ENCODE data around the gene TSPAN18. TPM values are rescaled to one million over a fixed set of nuclear protein-coding genes. Genes with fewer than 3 reads are reported as not detected.

The TSPAN18 gene
- total and polyA plus RNA-seq, 2 of the 4 experiments (the other 2 are of a cell fraction) = 0.36 to 1.1 TPM

- BruUV-seq (replicated peaks) = no TSS peak
- Histone ChIP-seq H4K91ac (ENCODE audit: insufficient read depth, low read depth, low read length) (no peak overlapping the region), H3K18ac (ENCODE audit: low read depth, low read length) (no peak overlapping the region; the same call in 1 of the 2 replicates), H2BK15ac (ENCODE audit: low read depth, low read length) (no peak overlapping the region), H2BK20ac (ENCODE audit: low read depth, low read length) (no peak overlapping the region), H3K27ac (ENCODE audit: insufficient read depth, low read length) (no peak overlapping the region), H3K4me2 (ENCODE audit: low read depth, low read length) (no peak overlapping the region), H3K27me3 (ENCODE audit: control insufficient read depth, insufficient read depth, low read length) (peaks cover 42% of the 10 kb centered on the region), H3K79me1 (ENCODE audit: low read depth in 1 of 2, low read length in 2 of 2) (no peaks in the 10 kb centered on the region), H2AFZ (replicated peaks; ENCODE audit: low read length, poor library complexity) (no peak overlapping the region), H3K14ac (replicated peaks; ENCODE audit: low read depth, low read length) (no peak overlapping the region), H3K9ac (ENCODE audit: low read depth, low read length) (no peak overlapping the region), H4K20me1 (ENCODE audit: insufficient read depth, low read length) (no peaks in the 10 kb centered on the region; the same call in 1 of the 2 replicates), H3K9me1 (ENCODE audit: insufficient read depth, low read length) (no peaks in the 10 kb centered on the region), H3K56ac (ENCODE audit: extremely low read depth, insufficient read depth, low read length) (no peak overlapping the region), H2AK5ac (ENCODE audit: low read depth, low read length) (no peak overlapping the region), H4K8ac (ENCODE audit: low read depth in 2 of 2, low read length in 2 of 2) (no peak overlapping the region), H3K4me3 (ENCODE audit: insufficient read depth, low read depth, low read length) (no peak overlapping the region), H3K36me3 (ENCODE audit: control insufficient read depth, insufficient read depth, low read length) (no peaks in the 10 kb centered on the region), H2BK120ac (ENCODE audit: low read depth, low read length) (no peak overlapping the region), H3K4ac (ENCODE audit: low read depth, low read length) (no peak overlapping the region), H4K5ac (ENCODE audit: low read depth, low read length) (no peak overlapping the region), H3K23ac (ENCODE audit: low read depth, low read length) (no peak overlapping the region), H3K4me1 (ENCODE audit: control insufficient read depth, insufficient read depth, low read length) (peaks cover 6% of the 10 kb centered on the region; the same call in 1 of the 2 replicates), H2BK5ac (ENCODE audit: low read depth, low read length, poor library complexity, severe bottlenecking) (no peak overlapping the region), H2AK9ac (replicated peaks; ENCODE audit: low read depth, low read length, poor library complexity) (no peak overlapping the region), H3K9me3 (ENCODE audit: control insufficient read depth, insufficient read depth, low read length) (no peaks in the 10 kb centered on the region)
- 95% methylated on average over 7 of the region's 12 CpGs; no CpG with 5 or more reads in 1 of the 2 experiments for WGBS, 2 experiments (ENCODE audit: extremely low coverage in 2 of 2, insufficient read length in 1 of 2)
- in situ Hi-C loops (cut with MboI; ENCODE audit: low sequenced_read_pairs) (no loop called here), intact Hi-C loops (cut with micrococcal nuclease) (no loop called here), dilution Hi-C loops (cut with HindIII; ENCODE audit: low sequenced_read_pairs, unreplicated experiment) (no loop called here)
- no peak for ATAC-seq (ENCODE audit: low read depth)
- DNase-seq = no peak
- no peak for TF ChIP-seq MAZ (IDR thresholded peaks at IDR 0.05; ENCODE audit: borderline replicate concordance, low read depth, low read length)
- TF ChIP-seq SMC3 (IDR thresholded peaks at IDR 0.05; ENCODE audit: low read depth, low read length) = no peak
- TF ChIP-seq BHLHE40 (IDR thresholded peaks at IDR 0.05; ENCODE audit: low read depth, low read length) = no peak
- no peak for TF ChIP-seq RCOR1 (IDR thresholded peaks at IDR 0.05; ENCODE audit: insufficient replicate concordance, low read length)
- no peak for TF ChIP-seq MXI1 (IDR thresholded peaks at IDR 0.05; ENCODE audit: borderline replicate concordance, low read depth, low read length)
- TF ChIP-seq ELK1 (IDR thresholded peaks at IDR 0.05; ENCODE audit: borderline replicate concordance, low read depth, low read length) = no peak
- TF ChIP-seq, protein P1, sequence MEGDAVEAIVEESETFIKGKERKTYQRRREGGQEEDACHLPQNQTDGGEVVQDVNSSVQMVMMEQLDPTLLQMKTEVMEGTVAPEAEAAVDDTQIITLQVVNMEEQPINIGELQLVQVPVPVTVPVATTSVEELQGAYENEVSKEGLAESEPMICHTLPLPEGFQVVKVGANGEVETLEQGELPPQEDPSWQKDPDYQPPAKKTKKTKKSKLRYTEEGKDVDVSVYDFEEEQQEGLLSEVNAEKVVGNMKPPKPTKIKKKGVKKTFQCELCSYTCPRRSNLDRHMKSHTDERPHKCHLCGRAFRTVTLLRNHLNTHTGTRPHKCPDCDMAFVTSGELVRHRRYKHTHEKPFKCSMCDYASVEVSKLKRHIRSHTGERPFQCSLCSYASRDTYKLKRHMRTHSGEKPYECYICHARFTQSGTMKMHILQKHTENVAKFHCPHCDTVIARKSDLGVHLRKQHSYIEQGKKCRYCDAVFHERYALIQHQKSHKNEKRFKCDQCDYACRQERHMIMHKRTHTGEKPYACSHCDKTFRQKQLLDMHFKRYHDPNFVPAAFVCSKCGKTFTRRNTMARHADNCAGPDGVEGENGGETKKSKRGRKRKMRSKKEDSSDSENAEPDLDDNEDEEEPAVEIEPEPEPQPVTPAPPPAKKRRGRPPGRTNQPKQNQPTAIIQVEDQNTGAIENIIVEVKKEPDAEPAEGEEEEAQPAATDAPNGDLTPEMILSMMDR (conservative IDR thresholded peaks at IDR 0.05; ENCODE audit: low read depth, low read length) = no peak
- TF ChIP-seq POLR2A (IDR thresholded peaks at IDR 0.05; ENCODE audit: low read depth, low read length) = no peak
- TF ChIP-seq MAFK (IDR thresholded peaks at IDR 0.05; ENCODE audit: low read depth, low read length) = no peak
- TF ChIP-seq NFE2L2 (IDR thresholded peaks at IDR 0.05; ENCODE audit: low read depth, low read length) = no peak
- TF ChIP-seq CEBPB (IDR thresholded peaks at IDR 0.05; ENCODE audit: low read depth, low read length) = no peak
- no peak for TF ChIP-seq FOS (IDR thresholded peaks at IDR 0.05; ENCODE audit: low read depth, low read length)
- ChIA-PET CTCF (no interaction called here), POLR2A (ENCODE audit: unreplicated experiment) (no interaction called here)
Observed at GRCh38 chr11:44743326-44743725, 16.6 kb downstream of the TSPAN18 start.

Data from IMR-90 (cell line).